ENCODE measurements around the gene PRR23B.
"Not testable (repeated sequence)": the region's sequence is repeated elsewhere in the genome, so short reads cannot be mapped to it uniquely, and the experiment has no call there.

Gene PRR23B

GRCh38 chr3:139020868-139021234 lies at the start of gene PRR23B:
Gene PRR23B, minus strand, starts transcription at chr3:139020926. Its CDS starts 265 bp downstream, at chr3:139020661.
- no peak for DNase-seq (ENCODE audit: low read depth in 3 of 3, low spot score in 1 of 3)

GRCh38 chr3:139062918-139063317 lies 42.2 kb upstream of the PRR23B start:
- DNase-seq (ENCODE audit: low read depth in 3 of 3, low spot score in 1 of 3) = no peak

- no peak for DNase-seq (ENCODE audit: low read depth in 3 of 3, low spot score in 1 of 3)
Observed at GRCh38 chr3:139052802-139053600, 32.3 kb upstream of the PRR23B start.

- no peak for DNase-seq (ENCODE audit: low read depth in 3 of 3, low spot score in 1 of 3)
Observed at GRCh38 chr3:139044366-139045210, 23.9 kb upstream of the PRR23B start, which contains the start of gene PRR23C. Gene PRR23C, minus strand, starts transcription at chr3:139044892. Its CDS starts 272 bp downstream, at chr3:139044620.

GRCh38 chr3:139043554-139044365 lies 23.0 kb upstream of the PRR23B start:
- no peak for DNase-seq (ENCODE audit: low read depth in 3 of 3, low spot score in 1 of 3)

DNA sequence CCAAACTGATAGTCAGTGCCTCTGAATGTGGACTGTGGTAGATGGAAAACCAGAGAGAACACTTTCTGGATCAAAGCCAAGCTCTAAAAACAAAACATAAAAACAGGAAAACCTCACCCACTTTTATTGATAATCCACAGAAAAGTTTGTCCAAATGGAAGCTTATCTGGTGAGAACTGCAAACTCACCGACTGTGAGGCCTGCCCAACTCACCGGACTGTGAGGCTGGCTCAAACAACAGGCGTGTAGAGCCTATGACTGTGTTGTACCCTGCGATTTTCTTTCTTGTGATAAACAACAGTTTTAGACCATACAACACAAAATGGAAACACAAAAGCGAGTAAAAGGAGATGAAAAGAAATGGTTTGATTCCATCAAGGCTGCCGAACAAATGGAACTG lies 16.8 kb upstream of the PRR23B start:
- DNase-seq (ENCODE audit: low read depth in 3 of 3, low spot score in 1 of 3) = no peak

DNA sequence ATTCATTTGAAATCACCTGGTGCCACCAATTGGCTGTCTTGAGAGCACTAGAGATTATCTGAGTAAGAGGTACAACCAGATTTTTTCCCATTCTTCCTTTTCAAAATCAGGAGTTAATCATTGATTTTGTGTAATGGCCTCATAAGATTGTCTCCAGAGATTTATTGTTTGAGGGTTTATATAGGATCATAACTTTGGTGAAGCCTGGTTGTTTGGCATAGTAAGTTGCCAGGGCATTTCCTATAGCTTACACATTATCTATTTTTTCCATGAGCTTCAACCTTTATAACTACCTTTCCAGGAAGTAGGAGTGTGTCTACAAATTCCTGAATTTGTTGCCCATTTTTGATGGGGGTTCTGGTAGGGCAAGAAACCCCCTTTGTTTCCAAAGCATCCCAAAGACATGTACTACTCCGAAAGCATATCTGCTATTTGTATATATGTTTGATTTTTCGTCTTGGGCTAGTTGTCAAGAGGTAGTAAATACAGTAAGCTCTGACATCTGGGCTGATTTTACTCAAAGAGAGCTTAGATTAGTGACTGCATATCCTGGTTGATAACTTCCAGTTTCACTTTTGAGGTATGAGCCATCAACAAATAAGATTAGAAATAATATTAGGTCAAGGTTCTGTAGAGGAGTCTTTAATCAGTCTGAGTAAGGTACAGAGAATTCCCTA lies 11.7 kb upstream of the PRR23B start:
- DNase-seq (ENCODE audit: low read depth in 3 of 3, low spot score in 1 of 3) = no peak

- not testable (repeated sequence) for DNase-seq (ENCODE audit: low read depth in 3 of 3, low spot score in 1 of 3)
Observed at GRCh38 chr3:139030576-139030975, 9.8 kb upstream of the PRR23B start.

DNA sequence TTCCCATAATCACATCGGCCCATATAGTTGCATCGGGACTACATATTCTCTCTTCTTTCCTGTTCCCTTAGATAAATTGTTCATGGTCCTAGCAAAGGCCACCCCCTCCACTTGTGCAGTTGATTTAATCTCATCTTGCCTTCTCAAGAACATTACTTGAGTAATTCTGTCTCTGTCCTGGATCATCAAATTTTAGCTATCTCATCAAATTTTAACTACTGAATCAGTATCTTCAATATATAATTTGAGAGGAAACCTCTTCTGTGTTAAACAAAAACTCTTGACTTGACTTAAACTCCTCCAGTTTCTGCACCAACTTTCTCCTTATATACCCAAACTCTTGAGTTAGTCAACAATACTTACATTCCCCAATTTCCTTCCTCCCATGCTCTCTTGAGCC lies 4.2 kb upstream of the PRR23B start:
- DNase-seq (ENCODE audit: low read depth in 3 of 3, low spot score in 1 of 3) = no peak

GRCh38 chr3:139020036-139020867 lies 474 bp downstream of the PRR23B start:
- no peak for DNase-seq (ENCODE audit: low read depth in 3 of 3, low spot score in 1 of 3)

- DNase-seq (ENCODE audit: low read depth in 3 of 3, low spot score in 1 of 3) = no peak
Observed at GRCh38 chr3:139016430-139017048, 4.2 kb downstream of the PRR23B start.

- DNase-seq (ENCODE audit: low read depth in 3 of 3, low spot score in 1 of 3) = no peak
Observed at GRCh38 chr3:139006051-139006716, 14.5 kb downstream of the PRR23B start, which contains the start of gene PRR23A. Gene PRR23A, minus strand, starts transcription at chr3:139006268. Its CDS starts 0 bp downstream, at chr3:139006268.

DNA sequence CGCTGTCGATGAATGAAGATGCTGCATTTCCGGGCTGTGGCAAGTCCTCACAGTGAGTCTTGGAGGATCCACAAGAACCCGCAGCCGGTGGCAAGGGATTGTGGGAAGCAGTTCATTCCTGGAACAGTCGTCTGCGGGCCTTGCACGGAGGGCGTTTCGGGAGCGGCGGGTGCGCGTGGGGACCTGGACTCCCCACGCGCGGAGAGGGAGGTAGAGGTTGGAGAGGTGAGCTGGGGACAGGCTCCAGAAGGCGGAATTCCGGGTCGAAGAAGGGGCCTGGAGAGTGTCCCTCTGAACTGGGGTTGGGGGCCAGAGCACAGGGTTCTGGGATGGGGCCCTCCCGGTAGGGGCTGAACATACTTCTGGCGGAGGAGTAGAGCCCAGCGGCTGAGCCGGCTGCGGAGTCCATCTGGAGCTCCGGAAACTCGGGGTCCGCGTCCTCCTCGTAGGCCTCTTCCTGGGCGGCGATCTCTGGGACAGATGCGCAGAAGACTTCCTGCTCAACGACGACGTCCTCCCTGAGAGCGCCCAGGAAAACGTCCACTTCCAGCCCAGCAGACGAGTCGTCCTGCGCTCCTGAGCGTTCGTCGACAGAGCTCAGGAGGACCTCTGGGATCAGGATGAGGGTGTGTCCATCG lies 15.3 kb downstream of the PRR23B start:
- DNase-seq (ENCODE audit: low read depth in 3 of 3, low spot score in 1 of 3) = no peak

GRCh38 chr3:138995706-138996105 lies 25.0 kb downstream of the PRR23B start:
- DNase-seq (ENCODE audit: low read depth in 3 of 3, low spot score in 1 of 3) = no peak

DNA sequence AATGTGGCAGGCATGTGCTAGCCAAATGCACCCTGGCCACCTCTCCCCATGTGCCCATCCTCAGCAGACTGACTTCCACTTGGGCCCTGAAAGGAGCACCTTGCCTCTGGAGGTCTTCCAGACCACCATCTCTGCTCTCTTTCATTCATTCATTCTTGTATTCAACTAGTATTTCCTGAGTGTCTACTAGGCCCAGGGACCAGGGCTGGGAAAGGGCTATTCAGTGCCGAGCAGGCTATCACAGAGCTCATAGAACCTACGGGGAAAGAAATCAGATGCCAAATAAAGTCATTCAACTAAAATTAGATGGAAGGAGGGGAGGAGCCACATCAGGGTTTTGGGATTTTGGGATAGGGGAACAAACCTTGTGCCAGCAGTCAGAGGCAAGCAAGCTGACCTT lies 33.5 kb downstream of the PRR23B start:
- DNase-seq (ENCODE audit: low read depth in 3 of 3, low spot score in 1 of 3) = no peak

GRCh38 chr3:138985932-138986331 lies 34.8 kb downstream of the PRR23B start:
- no peak for DNase-seq (ENCODE audit: low read depth in 3 of 3, low spot score in 1 of 3)

- DNase-seq (ENCODE audit: low read depth in 3 of 3, low spot score in 1 of 3) = no peak
Observed at GRCh38 chr3:138984816-138985215, 35.9 kb downstream of the PRR23B start.

DNA sequence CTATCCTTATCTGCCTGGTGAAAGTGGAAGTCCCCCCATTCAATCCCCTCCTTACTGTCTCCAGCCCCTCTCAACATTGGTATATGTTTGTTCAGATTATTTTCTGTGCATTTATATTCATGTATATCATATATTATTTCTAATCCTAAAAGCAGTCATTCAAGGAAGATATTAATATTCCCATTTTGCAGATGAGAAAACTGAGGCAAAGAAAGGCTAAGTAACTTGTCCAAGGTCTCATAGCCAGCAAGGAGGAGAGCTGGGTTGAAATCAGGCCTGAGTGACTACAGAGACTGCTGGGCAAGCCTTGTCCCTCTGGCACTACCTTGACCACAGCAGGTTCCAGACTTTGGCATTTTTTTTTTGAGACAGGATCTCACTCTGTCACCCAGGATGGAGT lies 44.7 kb downstream of the PRR23B start:
- no peak for DNase-seq (ENCODE audit: low read depth in 3 of 3, low spot score in 1 of 3)
